ENCODE results near the gene ERCC3.

ERCC3 gene

GRCh38 chr2:127314193-127314988, 20.4 kb upstream of the ERCC3 start:
- no peak overlapping the region for H3K27ac ChIP-seq
- H3K4me3 ChIP-seq, result no peak overlapping the region
- H3K9me3 ChIP-seq, result no peaks in the 10 kb centered on the region
- no peaks in the 10 kb centered on the region for H3K4me1 ChIP-seq
- DNase-seq, result no peak
- H3K27me3 ChIP-seq, result no peaks in the 10 kb centered on the region
- peaks cover 75 to 96% (median 90%) of the 10 kb centered on the region in 3 donors for H3K36me3 ChIP-seq
- no peak for TF ChIP-seq CTCF (IDR thresholded peaks at IDR 0.05)
- intact Hi-C loops (cut with DNase I; ENCODE audit: low total_unique reads), result no loop called here

DNA sequence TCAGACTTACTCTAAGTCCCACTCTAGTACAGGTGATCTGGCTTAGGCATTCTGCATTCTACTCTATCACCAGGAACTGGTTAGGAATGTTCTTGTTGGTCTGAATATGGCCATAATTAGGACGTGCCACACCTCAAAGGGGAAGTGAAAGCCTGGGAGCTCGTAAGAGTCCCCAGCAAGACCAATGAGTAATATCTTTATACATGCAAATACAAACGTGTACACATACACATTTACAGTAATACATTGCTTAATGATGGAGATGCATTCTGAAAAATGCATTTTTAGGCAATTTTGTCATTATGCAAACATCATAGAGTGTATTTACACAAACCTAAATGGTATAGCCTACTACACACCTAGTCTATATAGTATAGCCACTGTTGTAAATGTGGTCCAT, 19.5 kb upstream of the ERCC3 start:
- H3K4me3 ChIP-seq, result no peak overlapping the region
- no peak overlapping the region for H3K27ac ChIP-seq
- intact Hi-C loops (cut with DNase I; ENCODE audit: low total_unique reads), result no loop called here
- peaks cover 74 to 94% (median 94%) of the 10 kb centered on the region in 3 donors for H3K36me3 ChIP-seq
- DNase-seq, result no peak
- no peaks in the 10 kb centered on the region for H3K27me3 ChIP-seq
- no peak for TF ChIP-seq CTCF (IDR thresholded peaks at IDR 0.05)
- no peaks in the 10 kb centered on the region for H3K9me3 ChIP-seq
- H3K4me1 ChIP-seq, result no peaks in the 10 kb centered on the region

DNA sequence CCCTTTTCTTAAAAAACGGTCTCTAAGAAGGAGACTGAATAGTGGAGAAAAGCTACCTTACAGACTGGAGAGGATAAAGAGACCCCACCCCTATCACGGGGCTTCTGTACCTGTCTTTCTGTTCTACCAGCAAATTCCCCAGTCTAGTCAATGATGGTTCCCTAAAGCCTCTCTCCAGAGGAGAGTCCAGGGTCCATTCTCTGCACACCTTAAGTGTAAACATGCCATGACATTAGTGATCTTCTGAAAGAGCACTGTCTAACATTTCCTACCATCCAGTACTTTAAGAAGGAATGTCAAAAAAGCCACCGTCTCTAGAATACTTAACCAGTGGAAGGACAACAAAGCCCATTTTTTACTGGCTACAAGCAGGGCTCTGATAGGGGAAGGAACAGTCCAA, 17.0 kb upstream of the ERCC3 start:
- H3K4me1 ChIP-seq, result no peaks in the 10 kb centered on the region
- TF ChIP-seq CTCF (IDR thresholded peaks at IDR 0.05), result no peak
- H3K27ac ChIP-seq, result no peak overlapping the region
- H3K9me3 ChIP-seq, result no peaks in the 10 kb centered on the region
- H3K36me3 ChIP-seq, result peaks cover 69 to 93% (median 87%) of the 10 kb centered on the region in 3 donors
- H3K4me3 ChIP-seq, result no peak overlapping the region
- intact Hi-C loops (cut with DNase I; ENCODE audit: low total_unique reads), result no loop called here
- no peak for DNase-seq
- H3K27me3 ChIP-seq, result no peaks in the 10 kb centered on the region

DNA sequence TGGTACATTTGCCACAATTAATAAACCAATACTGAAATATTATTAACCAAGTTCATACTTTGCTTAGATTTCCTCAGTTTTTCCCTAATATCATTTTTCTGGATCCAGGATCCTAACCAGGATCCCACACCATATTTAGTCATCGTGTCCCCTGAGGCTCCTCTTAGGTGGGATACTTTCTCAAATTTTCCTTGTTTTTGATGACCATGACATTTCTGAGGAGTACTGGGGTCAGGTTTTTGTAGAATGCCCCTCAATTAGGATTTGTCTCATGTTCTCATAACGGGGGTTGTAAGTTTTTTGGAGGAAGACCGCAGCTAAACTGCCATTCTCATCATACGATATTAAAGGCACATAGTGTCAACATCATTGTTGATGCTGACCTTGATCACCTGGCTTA, 15.5 kb upstream of the ERCC3 start:
- TF ChIP-seq CTCF (IDR thresholded peaks at IDR 0.05), result no peak
- Histone ChIP-seq H3K27ac (no peak overlapping the region), H3K4me3 (no peak overlapping the region), H3K27me3 (no peaks in the 10 kb centered on the region), H3K9me3 (no peaks in the 10 kb centered on the region), H3K4me1 (no peaks in the 10 kb centered on the region), H3K36me3 (peaks cover 63 to 90% (median 72%) of the 10 kb centered on the region in 3 donors)
- no peak for DNase-seq
- intact Hi-C loops (cut with DNase I; ENCODE audit: low total_unique reads), result no loop called here

DNA sequence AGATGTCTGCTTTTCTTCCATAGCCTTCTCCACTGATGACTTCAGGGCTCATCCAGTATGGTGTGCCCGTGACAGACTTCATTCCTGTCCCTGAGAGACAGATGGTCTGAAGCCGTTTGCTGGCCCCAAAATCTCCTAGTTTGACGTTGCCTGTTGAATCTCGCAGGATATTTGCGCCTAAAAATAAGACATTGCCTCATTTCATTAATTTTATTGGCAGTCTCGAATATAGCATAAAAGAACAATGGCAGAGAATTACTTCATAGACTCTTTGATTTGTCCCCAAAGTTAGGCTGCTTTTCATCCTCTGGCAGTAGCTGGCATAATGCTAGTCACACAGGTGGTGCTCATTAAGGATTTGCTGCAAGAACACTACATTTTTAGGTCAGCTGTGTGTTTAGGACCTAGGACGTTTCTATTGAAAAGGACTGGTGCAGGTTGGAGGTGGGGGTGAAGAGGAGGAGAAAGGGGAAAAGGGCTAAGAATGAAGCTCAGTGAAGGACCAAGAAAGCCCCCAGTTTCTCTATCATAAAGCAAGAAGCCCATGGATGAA, 14.7 kb upstream of the ERCC3 start:
- TF ChIP-seq CTCF (IDR thresholded peaks at IDR 0.05), result no peak
- Histone ChIP-seq H3K27me3 (no peaks in the 10 kb centered on the region), H3K27ac (no peak overlapping the region), H3K9me3 (no peaks in the 10 kb centered on the region), H3K4me3 (no peak overlapping the region), H3K4me1 (no peaks in the 10 kb centered on the region), H3K36me3 (peaks cover 55 to 82% (median 64%) of the 10 kb centered on the region in 3 donors)
- DNase-seq, result no peak
- intact Hi-C loops (cut with DNase I; ENCODE audit: low total_unique reads), result no loop called here
